Ecto neural progenitor cell (in vitro differentiated cells): ENCODE measurements around the gene TAF1B.
"Not testable (repeated sequence)": the region's sequence is repeated elsewhere in the genome, so short reads cannot be mapped to it uniquely, and the experiment has no call there.

Experiments
- DNase-seq: peaks from one replicate; pipeline ENCODE4 v3.0.0-alpha.2; 2018; ENCODE audit warnings: low spot score

TAF1B gene

GRCh38 chr2:9884436-9884835, 41.2 kb downstream of the TAF1B start:
- DNase-seq: no peak

DNA sequence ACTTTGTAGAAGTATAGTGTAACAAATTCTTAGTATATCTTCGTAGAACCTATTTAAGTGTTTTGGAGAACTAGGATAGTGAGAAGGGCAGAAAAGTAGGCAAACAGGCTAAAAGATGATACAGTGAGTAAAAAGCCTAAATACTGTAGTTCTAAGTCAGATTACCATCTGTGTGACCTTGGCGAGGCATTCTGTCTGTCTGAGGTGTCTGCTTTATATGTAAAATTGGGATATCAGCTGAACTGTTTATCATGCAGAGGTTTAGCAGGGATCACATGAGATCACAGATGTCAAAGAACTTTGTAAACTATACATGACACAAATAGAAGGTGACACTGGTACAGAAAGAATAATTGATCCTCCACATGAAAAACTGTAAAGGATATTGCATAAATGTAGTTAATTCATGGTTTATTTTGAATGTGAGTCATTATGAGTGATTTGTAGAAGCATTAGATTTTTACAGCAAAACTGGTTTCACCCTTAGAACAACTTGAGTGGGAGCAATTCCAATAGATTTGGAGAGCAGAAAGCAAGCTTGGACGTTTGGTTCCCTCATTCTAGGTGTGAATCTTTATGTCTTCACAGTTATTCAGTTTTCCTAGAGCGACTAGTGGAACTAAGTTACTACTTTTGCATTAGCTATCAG, 41.9 kb downstream of the TAF1B start:
- DNase-seq: no peak

- no peak for DNase-seq
These were observed 44.2 kb downstream of the TAF1B start for GRCh38 chr2:9887513-9887912.

DNA sequence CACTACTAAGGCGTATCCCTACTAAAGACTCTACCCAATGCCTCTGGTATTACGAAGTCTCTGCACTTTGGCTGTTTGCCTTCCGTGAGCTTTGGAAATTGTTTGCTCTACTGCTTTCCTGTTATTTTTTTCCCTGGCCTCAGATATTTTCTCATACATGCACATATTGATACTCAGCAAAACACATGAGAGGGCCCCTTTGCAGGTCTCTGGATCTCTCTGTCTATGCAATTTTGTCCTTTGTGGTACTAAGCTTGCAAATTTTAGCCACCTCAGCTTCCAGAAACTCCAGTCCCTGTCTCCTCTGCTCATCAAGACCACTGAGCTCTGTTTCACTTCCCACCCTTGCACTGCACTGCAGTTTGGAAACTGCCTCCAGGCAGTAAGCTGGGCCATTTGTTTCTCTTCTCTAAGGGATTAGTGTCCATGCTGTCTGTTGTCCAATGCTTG, 46.6 kb downstream of the TAF1B start:
- DNase-seq: no peak

DNA sequence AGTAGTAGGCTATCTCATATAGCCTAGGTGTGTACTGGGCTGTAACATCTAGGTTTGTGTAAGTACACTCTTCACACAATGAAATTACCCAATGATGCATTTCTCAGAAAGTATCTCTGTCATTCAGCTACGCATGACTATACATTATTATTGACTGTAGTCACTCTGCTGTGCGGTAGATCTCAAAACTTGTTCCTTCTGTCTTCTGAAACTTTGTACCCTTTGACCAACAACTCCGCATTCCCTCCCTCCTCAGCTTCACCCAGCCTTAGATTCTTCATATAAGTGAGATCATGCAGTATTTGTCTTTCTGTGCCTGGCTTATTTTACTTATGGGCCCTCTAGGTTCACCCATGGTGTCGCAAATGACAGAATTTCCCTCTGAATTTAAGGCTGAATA, 49.0 kb downstream of the TAF1B start:
- DNase-seq: no peak

DNA sequence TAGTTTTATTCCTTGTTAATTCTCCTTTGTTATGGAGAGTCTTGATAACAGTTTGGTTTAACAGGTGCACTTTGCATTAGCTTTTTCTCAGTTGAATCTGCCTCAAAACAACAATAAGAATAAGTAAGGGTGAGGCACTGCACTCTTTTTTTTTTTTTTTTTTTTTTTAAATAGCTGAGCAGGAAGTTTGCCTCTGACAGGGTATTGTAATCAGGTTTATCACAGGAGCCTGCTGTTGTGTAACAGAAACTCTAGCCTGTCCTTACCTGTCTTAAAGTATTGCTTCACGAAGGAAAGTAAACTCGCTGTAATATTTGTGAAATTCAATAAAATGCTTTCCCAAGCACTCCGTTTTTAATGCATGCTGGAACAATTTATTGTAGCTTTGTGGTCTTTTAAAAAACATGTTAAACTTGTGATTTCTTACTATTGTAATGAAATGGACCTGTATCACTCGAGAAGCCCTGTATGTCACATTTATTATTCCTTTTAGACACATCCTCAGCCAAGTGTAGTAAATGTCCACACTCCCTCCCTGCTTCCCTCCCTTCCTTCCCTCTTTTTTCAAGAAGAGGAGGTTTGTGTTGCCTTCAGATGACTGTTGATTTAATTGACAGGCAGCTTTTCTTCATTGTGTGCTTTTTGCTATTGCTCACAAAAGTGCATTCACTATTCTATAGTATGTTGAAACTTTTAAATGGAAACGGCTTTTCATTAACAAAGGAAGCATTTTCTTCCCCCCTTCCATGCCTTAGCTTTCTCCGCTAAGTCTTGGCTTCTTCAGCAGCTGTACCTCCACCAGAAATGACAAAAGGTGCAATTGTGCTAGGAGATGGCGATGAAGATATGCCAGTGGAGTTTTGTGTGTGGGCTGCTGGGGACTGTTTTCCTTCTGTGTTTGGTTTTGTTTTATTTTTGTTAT, 52.7 kb downstream of the TAF1B start:
- no peak for DNase-seq

- DNase-seq: no peak
These were observed 54.1 kb downstream of the TAF1B start for GRCh38 chr2:9897331-9897737.

DNA sequence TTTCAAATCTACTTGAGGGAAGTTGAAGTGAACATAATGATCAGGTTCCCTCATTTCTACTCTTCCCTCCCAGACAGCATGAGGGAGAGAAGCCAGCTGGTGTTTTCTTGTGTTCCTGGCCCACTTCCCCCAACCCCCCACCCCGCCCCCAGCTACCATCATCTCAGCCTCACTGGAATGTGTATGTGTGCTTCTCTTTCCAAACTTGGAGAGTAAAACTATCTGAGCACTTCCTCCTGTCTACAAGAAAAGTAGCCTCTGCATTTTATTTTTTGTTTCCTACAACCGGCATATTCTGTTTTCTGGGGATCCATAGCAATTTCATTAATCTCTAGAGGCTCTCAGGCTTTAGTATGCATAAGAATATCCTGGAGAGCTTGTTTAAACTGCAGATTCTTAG, 54.6 kb downstream of the TAF1B start:
- DNase-seq: no peak

- DNase-seq: no peak
These were observed 62.1 kb downstream of the TAF1B start for GRCh38 chr2:9905413-9905812.

DNA sequence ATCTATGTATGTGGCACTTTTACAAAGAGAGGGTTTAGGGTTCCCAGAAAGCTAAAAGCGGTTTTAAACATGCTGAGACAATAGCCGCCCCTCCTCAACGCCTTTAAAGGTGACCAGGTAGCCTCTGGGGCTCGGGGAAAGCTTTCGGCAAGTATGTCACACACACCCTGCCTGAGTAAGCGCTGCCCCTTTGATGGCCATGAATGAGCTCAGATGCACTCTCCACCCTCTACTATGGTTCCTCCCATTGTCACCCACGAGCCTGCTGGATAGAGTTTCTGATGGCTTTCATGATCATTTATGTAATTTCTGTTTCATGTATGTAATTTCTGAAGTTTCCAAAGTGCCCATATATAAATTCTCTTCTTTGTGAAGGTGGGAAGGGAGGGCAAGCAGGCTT, 64.1 kb downstream of the TAF1B start:
- no peak for DNase-seq

DNA sequence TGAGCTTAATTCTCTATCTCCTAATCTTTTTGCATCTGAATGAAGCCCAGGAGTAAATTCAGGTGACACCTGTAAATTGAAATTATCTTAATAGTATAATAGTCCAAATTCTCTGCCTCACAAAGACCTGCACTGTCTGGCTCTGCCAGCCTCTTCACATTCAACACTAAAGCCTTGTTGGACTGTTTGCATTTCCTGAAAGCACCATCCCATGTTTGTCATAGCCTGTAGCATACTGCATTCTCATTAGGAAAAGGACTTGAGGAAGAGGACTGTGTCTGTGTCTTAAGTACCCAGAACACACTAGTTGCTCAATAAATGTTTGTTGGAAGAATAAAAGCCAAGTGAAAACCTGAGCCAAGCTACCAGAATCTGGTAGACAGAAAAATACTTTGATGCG, 65.4 kb downstream of the TAF1B start:
- no peak for DNase-seq

DNA sequence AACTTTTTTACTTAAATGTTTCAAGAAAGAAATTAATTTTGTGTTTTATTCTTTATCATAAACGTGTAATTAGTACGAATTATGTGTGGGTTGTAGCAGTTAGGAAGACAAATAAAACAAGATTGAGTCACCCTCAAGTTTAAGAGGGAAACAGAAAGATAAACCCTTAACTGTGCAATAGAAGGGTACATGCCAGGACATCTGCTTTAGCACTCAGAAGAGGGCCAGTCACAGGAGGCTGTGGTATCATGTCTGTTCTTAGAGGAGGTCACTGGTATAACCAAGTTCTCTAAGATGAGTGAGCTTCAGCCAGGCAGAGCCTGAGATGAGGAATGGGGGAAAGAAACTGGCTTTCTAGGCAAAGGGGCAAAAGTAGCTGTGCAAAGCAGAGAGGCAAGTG, 65.8 kb downstream of the TAF1B start:
- no peak for DNase-seq

GRCh38 chr2:9910699-9911098, 67.4 kb downstream of the TAF1B start:
- DNase-seq: no peak

DNA sequence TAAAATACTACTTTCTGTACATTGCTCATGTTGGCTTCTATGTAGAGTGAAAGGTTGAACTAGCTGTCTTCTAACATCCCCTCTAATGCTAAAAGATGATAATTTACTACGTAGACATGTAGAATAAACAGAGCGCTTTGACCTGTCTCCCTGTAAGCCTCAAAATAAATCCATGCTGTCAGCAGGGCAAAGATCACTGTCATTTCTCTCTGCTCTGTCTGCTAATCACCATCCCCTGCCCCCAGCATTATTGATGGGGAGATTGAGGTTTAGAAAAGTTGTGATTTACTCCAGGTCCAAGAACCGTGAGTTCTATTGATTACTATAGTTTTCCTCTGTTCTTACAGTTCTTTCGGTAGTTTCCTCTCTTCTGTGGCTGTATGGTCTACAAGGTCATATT, 69.2 kb downstream of the TAF1B start:
- no peak for DNase-seq

- no peak for DNase-seq
These were observed 71.3 kb downstream of the TAF1B start for GRCh38 chr2:9914384-9915065.

GRCh38 chr2:9918275-9918674, 75.0 kb downstream of the TAF1B start:
- DNase-seq: no peak

DNA sequence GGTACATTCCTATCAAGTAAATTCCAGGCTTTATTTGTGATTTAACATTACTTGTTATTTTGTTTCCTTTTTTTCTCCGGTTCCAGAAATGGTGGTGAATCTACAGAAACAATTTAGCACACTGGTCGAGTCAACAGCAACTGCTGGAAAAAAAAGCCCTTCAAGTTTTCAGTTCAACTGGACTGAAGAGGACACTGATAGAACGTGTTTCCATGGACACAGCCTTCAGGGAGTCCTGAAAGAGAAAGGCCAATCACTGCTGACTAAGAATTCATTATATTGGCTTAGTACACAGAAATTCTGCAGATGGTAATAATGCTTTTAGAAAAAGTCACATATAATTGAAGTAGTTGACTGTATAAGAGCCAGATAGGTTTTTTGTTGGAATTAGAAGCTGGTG, 76.2 kb downstream of the TAF1B start:
- DNase-seq: no peak

- DNase-seq: not testable (repeated sequence)
These were observed 83.7 kb downstream of the TAF1B start for GRCh38 chr2:9927020-9927419.

DNA sequence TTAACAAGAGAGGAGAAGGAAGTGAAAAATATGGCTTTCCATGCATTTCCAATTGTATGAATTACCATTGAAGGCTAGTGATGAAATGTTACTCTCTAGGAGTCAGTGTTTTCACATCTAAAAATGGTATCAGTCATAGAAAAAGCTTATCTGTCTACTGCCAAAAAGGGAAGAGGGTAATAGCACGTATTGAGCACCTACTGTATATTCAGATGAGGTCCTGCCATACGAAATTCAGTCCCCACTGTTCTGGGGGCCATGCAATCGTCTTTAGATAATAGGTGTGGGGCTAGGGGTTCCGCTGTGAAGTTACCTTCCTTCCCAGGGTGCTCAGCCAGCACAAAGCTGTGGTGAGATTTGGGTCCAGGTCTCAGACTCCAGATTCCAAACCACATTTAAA, 94.0 kb downstream of the TAF1B start:
- no peak for DNase-seq

GRCh38 chr2:9937968-9938367, 94.7 kb downstream of the TAF1B start:
- DNase-seq: no peak

- no peak for DNase-seq
These were observed 96.6 kb downstream of the TAF1B start for GRCh38 chr2:9939587-9940485.
